Ovary (tissue), 9 donors: ENCODE data around the gene GRM2. TPM values are rescaled to one million over a fixed set of nuclear protein-coding genes. Genes with fewer than 3 reads are reported as not detected.

ENCODE experiments used
- DNase-seq, 5 donors: peaks; one replicate each; pipeline ENCODE4 v3.0.0-alpha.2; 2019 to 2020
- H3K27ac ChIP-seq, 2 donors: fragments of 200-600 bp; one replicate each; pipeline versions ENCODE4 v1.5.1 to v1.8.0; 2019 to 2022
- H3K27me3 ChIP-seq: fragments of 200-600 bp; one replicate; pipeline ENCODE4 v1.8.0; 2022
- H3K36me3 ChIP-seq: fragments of 200-600 bp; sonication (generic); one replicate; pipeline ENCODE4 v1.5.1; 2019
- H3K4me1 ChIP-seq: one replicate; pipeline ENCODE4 v1.8.1; 2013; ENCODE audit warnings: mild to moderate bottlenecking, moderate library complexity; ENCODE audit not compliant: insufficient read depth
- H3K4me3 ChIP-seq: fragments of 200-600 bp; sonication (generic); one replicate; pipeline ENCODE4 v1.5.1; 2017
- H3K9me3 ChIP-seq, 2 donors: fragments of 200-600 bp in 1 of 2; sonication (generic) in 1 of 2; one replicate each; pipeline versions ENCODE4 v1.5.1 to v1.8.1; 2013 to 2019; ENCODE audit warnings: mild to moderate bottlenecking in 1 of 2, moderate library complexity in 1 of 2
- EP300 ChIP-seq: sonication (generic); formaldehyde crosslinking; IDR thresholded peaks from one replicate; pipeline ENCODE4 v1.6.1; 2017; ENCODE audit warnings: antibody characterized with exemption
- POLR2A ChIP-seq: fragments of 450-650 bp; IDR thresholded peaks from one replicate; pipeline ENCODE4 v1.6.1; 2017; ENCODE audit warnings: antibody characterized with exemption, mild to moderate bottlenecking, moderate library complexity
- WGBS, 3 donors: extraction: QIAGEN DNeasy Blood & Tissue Kit in 1 of 3; methylation state at CpG; one replicate each; pipeline versions ENCODE4 v1.1.5 to v1.1.7; 2013 to 2017; 5-methylcytosine and 5-hydroxymethylcytosine counted together
- intact Hi-C, 4 donors: fragments of 100-400 bp; cut with DNase I; formaldehyde crosslinking; loops; one replicate each; pipeline versions ENCODE4 v1.11.0 to v1.15.1; 2022 to 2023
- polyA plus RNA-seq, 2 donors: library from polyadenylated mRNA; stranded (reverse); fragments of 200-250 nt in 1 of 2; fragments of 350-450 nt in 1 of 2; fragmentation: Illumina TruSeq in 1 of 2; extraction: RNeasy Lipid Tissue Mini Kit (QIAGEN cat#74804) in 1 of 2; gene quantifications; one replicate each; pipeline ENCODE4 v1.2.3, GENCODE V29; 2013 to 2014
- total RNA-seq, 7 donors: library from RNA; depleted of rRNA in 2 of 7; stranded (reverse); fragments of >200 nt in 2 of 7; fragmentation: NEBNext Ultra II Directional in 3 of 7; extraction: Animal tissue kit (Norgen Biotek cat#: 25700) in 3 of 7; gene quantifications; one replicate each; pipeline versions ENCODE4 v1.1.0 to v1.2.4, GENCODE V29; 2016 to 2023
- TF ChIP-seq, protein P1 (sequence below), 3 donors: fragments of 450-650 bp in 2 of 3; fragments of 200-600 bp in 1 of 3; IDR thresholded peaks; one replicate each; pipeline versions ENCODE4 v1.5.1 to v1.8.0; 2016 to 2022; ENCODE audit warnings: antibody characterized with exemption in 3 of 3, mild to moderate bottlenecking in 1 of 3
- donor health status: DM: no; HTN: no; CAD: no; lungs with moderate emphysema.
- donor health status: DM: no; HTN: no; CAD: no.
- donor health status: Bipolar disorder and iron deficiency.
- donor health status: DM: yes; HTN: yes; CAD: no.
- donor health status: DM: no; HTN: no; CAD: no.
- donor health status: DM: yes; HTN: yes; CAD: no.

Gene GRM2
- total and polyA plus RNA-seq, 9 donors: 0.10 to 0.47 (median 0.28) TPM; not detected in 3

GRCh38 chr3:51717446-51717845, 10.6 kb downstream of the GRM2 start:
- no peaks in the 10 kb centered on the region for H3K4me1 ChIP-seq
- 80 to 84% (median 83%) methylated on average over 10 of the region's 10 CpGs for WGBS, 3 donors
- intact Hi-C loops: no loop called here
- H3K27ac ChIP-seq: no peak overlapping the region
- no peaks in the 10 kb centered on the region for H3K9me3 ChIP-seq
- no peaks in the 10 kb centered on the region for H3K36me3 ChIP-seq
- no peak for DNase-seq
- no peaks in the 10 kb centered on the region for H3K27me3 ChIP-seq
- no peak overlapping the region for H3K4me3 ChIP-seq
- no peak for TF ChIP-seq EP300
- TF ChIP-seq, protein P1, sequence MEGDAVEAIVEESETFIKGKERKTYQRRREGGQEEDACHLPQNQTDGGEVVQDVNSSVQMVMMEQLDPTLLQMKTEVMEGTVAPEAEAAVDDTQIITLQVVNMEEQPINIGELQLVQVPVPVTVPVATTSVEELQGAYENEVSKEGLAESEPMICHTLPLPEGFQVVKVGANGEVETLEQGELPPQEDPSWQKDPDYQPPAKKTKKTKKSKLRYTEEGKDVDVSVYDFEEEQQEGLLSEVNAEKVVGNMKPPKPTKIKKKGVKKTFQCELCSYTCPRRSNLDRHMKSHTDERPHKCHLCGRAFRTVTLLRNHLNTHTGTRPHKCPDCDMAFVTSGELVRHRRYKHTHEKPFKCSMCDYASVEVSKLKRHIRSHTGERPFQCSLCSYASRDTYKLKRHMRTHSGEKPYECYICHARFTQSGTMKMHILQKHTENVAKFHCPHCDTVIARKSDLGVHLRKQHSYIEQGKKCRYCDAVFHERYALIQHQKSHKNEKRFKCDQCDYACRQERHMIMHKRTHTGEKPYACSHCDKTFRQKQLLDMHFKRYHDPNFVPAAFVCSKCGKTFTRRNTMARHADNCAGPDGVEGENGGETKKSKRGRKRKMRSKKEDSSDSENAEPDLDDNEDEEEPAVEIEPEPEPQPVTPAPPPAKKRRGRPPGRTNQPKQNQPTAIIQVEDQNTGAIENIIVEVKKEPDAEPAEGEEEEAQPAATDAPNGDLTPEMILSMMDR (IDR thresholded peaks at IDR 0.05): no peak
- TF ChIP-seq POLR2A: no peak

DNA sequence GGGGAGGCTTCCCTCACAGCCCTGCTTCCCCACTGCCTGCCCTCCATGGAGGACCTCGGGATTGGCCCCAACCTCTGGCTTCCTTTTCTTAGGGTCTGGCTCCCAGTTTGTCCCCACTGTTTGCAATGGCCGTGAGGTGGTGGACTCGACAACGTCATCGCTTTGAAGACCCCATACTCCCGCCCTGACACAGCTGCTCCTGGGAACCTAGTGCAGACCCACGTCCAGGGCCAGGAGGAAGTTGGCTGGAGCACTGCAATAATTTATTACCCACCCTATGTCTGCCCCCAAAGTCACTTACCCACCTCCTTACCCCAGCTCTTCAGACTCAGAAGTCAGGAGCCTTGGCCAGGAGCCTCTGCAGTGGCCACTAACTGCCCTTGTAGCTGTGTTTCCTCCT, 11.1 kb downstream of the GRM2 start:
- Histone ChIP-seq H3K27ac (no peak overlapping the region), H3K36me3 (no peaks in the 10 kb centered on the region), H3K4me3 (no peak overlapping the region), H3K4me1 (no peaks in the 10 kb centered on the region), H3K9me3 (no peaks in the 10 kb centered on the region), H3K27me3 (no peaks in the 10 kb centered on the region)
- intact Hi-C loops: no loop called here
- WGBS, 3 donors: 74 to 82% (median 81%) methylated on average over 7 of the region's 7 CpGs
- no peak for DNase-seq
- no peak for TF ChIP-seq POLR2A

- H3K27ac ChIP-seq: no peak overlapping the region
- H3K27me3 ChIP-seq: no peaks in the 10 kb centered on the region
- 39 to 40% (median 39%) methylated on average over 16 of the region's 16 CpGs for WGBS, 3 donors
- intact Hi-C loops: no loop called here
- no peaks in the 10 kb centered on the region for H3K36me3 ChIP-seq
- H3K4me1 ChIP-seq: no peaks in the 10 kb centered on the region
- TF ChIP-seq POLR2A (no peak), EP300 (no peak)
- TF ChIP-seq, protein P1 (IDR thresholded peaks at IDR 0.05): no peak
- DNase-seq: peak in 1 of 5 donors; percentile 21
- no peaks in the 10 kb centered on the region for H3K9me3 ChIP-seq
- no peak overlapping the region for H3K4me3 ChIP-seq
These were observed 11.9 kb downstream of the GRM2 start for GRCh38 chr3:51718547-51719409.

DNA sequence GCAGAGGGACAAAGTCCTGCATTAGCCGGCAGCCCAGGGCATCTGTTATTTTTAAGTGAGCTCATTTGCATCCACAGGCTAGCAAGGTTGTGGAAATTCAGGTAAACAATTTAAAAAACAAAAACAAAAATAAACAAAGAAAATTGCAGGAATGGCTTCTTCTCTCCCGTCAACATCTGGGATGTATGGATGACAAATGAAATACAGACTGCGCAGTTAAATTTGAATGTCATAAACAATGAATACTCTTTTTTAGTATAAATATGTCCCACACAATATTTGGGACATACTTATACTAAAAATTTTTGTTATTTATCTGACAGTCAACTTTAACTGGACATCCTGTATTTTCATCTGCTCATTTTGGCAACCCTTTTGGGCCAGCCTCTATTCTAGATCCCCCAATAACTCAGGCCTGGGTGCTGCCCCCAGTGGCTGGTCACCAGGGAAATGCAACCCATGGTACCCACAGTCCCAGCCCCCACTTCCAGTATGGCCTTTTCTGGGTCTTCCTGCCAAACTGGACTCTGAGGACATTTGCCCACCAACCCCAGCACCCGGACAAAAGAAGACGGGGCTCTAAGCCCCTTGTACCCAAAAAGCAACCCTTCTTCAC, 12.7 kb downstream of the GRM2 start:
- Histone ChIP-seq H3K36me3 (no peaks in the 10 kb centered on the region), H3K4me1 (no peaks in the 10 kb centered on the region), H3K27me3 (no peaks in the 10 kb centered on the region), H3K9me3 (no peaks in the 10 kb centered on the region), H3K4me3 (no peak overlapping the region), H3K27ac (no peak overlapping the region)
- no peak for TF ChIP-seq POLR2A
- no peak for TF ChIP-seq EP300
- TF ChIP-seq, protein P1 (IDR thresholded peaks at IDR 0.05): no peak
- intact Hi-C loops: no loop called here
- WGBS, 3 donors: 73 to 80% (median 74%) methylated on average over 5 of the region's 5 CpGs
- DNase-seq: no peak
